H1 (cell line): ENCODE data around the gene BLOC1S3. TPM values are rescaled to one million over a fixed set of nuclear protein-coding genes. Genes with fewer than 3 reads are reported as not detected.

Experiments
- GABPA ChIP-seq: IDR thresholded peaks from 2 replicates; pipeline ENCODE4 v1.6.1; 2011; ENCODE audit warnings: mild to moderate bottlenecking, low read length, moderate library complexity, borderline replicate concordance; ENCODE audit not compliant: insufficient read depth
- RBBP5 ChIP-seq: IDR thresholded peaks from 2 replicates; pipeline ENCODE4 v1.7.1; 2012; ENCODE audit warnings: low read depth, mild to moderate bottlenecking, inconsistent platforms, low read length, moderate library complexity, borderline replicate concordance
- SIX5 ChIP-seq: IDR thresholded peaks from 2 replicates; pipeline ENCODE4 v1.6.1; 2011; ENCODE audit warnings: mild to moderate bottlenecking, low read depth, low read length
- SRF ChIP-seq: IDR thresholded peaks from 2 replicates; pipeline ENCODE4 v1.6.1; 2011; ENCODE audit warnings: mild to moderate bottlenecking, low read depth, low read length, moderate library complexity
- TCF12 ChIP-seq: IDR thresholded peaks from 2 replicates; pipeline ENCODE4 v1.6.1; 2011; ENCODE audit warnings: low read depth, mild to moderate bottlenecking, low read length
- polyA plus RNA-seq, 7 experiments: library from polyadenylated mRNA; depleted of rRNA in 3 of 7; stranded (reverse) in 5 of 7; unstranded in 2 of 7; fragments of >200 nt in 5 of 7; fragments of 200-250 nt in 2 of 7; gene quantifications; 1 replicate in 5 of 7; 2 replicates in 1 of 7; 4 replicates in 1 of 7; pipeline versions ENCODE4 v1.2.1 to v1.2.3, GENCODE V29; 2011 to 2013; ENCODE audit warnings: missing spikeins in 2 of 7, mixed read lengths in 2 of 7
- total RNA-seq: library from RNA; stranded (reverse); fragmentation: NEBNext Ultra II Directional; extraction: Animal tissue kit (Norgen Biotek cat#: 25700); gene quantifications from 2 replicates; pipeline ENCODE4 v1.2.1, GENCODE V29; 2021

The BLOC1S3 gene
- total and polyA plus RNA-seq, 2 of the 8 experiments (the other 6 are each of a cell fraction or from before 2014, with no cell fraction given): 6.0 to 6.1 TPM

GRCh38 chr19:45163156-45163555, 15.4 kb upstream of the BLOC1S3 start (continued):
- TF ChIP-seq RBBP5 (no peak), GABPA (no peak), TCF12 (no peak), SRF (no peak), SIX5 (no peak)
